Measurements from ENCODE around the gene KLHDC4. TPM values are rescaled to one million over a fixed set of nuclear protein-coding genes. Genes with fewer than 3 reads are reported as not detected.

Gene KLHDC4
- polyA plus RNA-seq, 3 donors from 2014 or later: 52.0 to 70.0 (median 61.0) TPM

DNA sequence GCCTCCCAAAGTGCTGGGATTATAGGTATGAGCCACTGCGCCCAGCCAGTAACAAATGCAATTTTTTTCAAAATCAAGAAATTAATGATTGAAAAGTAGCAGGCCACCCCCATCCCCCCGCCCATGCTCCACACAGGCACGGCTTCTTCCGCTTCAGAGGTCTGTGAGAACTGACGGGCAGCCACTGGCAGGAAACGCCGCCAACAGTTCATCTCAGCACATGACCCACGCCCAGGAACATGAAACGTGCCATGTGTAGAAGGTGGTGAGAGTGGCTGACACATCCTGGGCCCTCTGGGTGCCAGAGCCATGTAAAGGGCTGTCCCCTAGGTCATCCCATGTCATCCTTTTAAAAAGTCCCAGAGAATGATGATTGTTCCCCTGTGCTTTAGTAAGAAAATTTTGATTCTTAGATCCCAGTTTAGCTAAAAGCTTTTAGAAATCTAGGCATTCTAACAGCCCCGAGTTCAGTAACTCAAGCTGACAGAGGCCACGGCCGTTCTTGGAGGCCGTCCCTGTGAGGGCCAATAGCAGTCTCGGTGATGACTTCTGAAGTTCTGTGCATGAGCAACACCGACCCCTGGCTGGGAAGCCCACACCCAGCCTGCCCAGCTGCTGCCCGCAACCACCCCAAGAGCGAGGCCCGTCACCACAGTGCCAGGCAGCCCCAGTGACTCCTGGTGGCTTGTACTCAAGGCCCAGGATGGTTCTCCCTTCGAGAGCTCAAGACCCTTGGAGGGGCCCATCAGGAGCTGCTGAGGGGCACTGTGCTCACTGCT, 52.1 kb downstream of the KLHDC4 start:
- Mint-ChIP-seq H3K4me3 (peak overlapping the region; percentile 61 to 80 (median 73)), H3K4me1 (peaks cover 56 to 57% of the 10 kb centered on the region in 2 donors), H3K27me3 (ENCODE audit: low read depth in 3 of 3) (peaks cover 0 to 13% (median 6%) of the 10 kb centered on the region in 3 donors), H3K36me3 (peaks cover 11 to 41% (median 20%) of the 10 kb centered on the region in 3 donors), H3K27ac (peak overlapping the region; percentile 90 to 100 (median 97)), H3K9me3 (no peaks in the 10 kb centered on the region)
- DNase-seq: peak; percentile 77 to 85 (median 82)

- no peaks in the 10 kb centered on the region for H3K9me3 Mint-ChIP-seq
- H3K27me3 Mint-ChIP-seq (ENCODE audit: low read depth in 3 of 3): peaks cover 0 to 18% (median 6%) of the 10 kb centered on the region in 3 donors
- no peak for DNase-seq
- H3K36me3 Mint-ChIP-seq: peaks cover 16 to 39% (median 18%) of the 10 kb centered on the region in 3 donors
- H3K27ac Mint-ChIP-seq: peak overlapping the region; percentile 57 to 100 (median 89)
- peaks cover 46 to 50% of the 10 kb centered on the region in 2 donors for H3K4me1 Mint-ChIP-seq
- H3K4me3 Mint-ChIP-seq: peak overlapping the region in 3 of 5 donors; percentile 21 to 54 (median 36)
These were observed 53.5 kb downstream of the KLHDC4 start for GRCh38 chr16:87712184-87712762.

GRCh38 chr16:87710887-87711286, 54.9 kb downstream of the KLHDC4 start:
- DNase-seq: no peak

DNA sequence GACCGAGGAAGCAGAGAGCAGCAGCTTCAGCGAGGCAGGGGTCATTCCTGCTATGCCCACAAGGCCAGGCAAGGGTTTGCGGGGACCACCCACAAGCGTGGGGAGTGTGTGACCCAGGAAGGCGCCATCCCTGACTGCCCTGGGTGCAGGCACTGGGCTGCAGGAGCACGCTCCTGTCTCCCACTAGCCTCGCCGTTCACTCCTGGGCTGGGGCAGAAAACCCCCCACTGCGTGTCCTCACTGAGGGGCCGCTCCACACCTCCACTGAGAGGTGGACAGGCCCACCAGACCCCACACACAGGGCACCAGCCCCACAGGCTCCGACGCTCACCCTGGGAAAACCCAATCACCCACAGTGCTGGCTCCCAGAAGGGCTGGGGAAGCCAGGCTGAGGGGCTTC, 56.1 kb downstream of the KLHDC4 start:
- peaks cover 0 to 15% (median 7%) of the 10 kb centered on the region in 3 donors for H3K27me3 Mint-ChIP-seq (ENCODE audit: low read depth in 3 of 3)
- no peak overlapping the region for H3K4me3 Mint-ChIP-seq
- DNase-seq: no peak
- no peak overlapping the region for H3K27ac Mint-ChIP-seq
- no peaks in the 10 kb centered on the region for H3K9me3 Mint-ChIP-seq
- peaks cover 10 to 26% (median 12%) of the 10 kb centered on the region in 3 donors for H3K36me3 Mint-ChIP-seq
- peaks cover 34 to 38% of the 10 kb centered on the region in 2 donors for H3K4me1 Mint-ChIP-seq

More at GRCh38 chr16:87710887-87711286, 54.9 kb downstream of the KLHDC4 start:
- no peaks in the 10 kb centered on the region for H3K9me3 Mint-ChIP-seq
- peak overlapping the region in 5 of 6 donors; percentile 12 to 100 (median 65) for H3K27ac Mint-ChIP-seq
- H3K4me1 Mint-ChIP-seq: peaks cover 40 to 50% of the 10 kb centered on the region in 2 donors
- H3K27me3 Mint-ChIP-seq (ENCODE audit: low read depth in 3 of 3): peaks cover 0 to 15% (median 6%) of the 10 kb centered on the region in 3 donors
- H3K4me3 Mint-ChIP-seq: no peak overlapping the region
- H3K36me3 Mint-ChIP-seq: peaks cover 16 to 38% (median 18%) of the 10 kb centered on the region in 3 donors

DNA sequence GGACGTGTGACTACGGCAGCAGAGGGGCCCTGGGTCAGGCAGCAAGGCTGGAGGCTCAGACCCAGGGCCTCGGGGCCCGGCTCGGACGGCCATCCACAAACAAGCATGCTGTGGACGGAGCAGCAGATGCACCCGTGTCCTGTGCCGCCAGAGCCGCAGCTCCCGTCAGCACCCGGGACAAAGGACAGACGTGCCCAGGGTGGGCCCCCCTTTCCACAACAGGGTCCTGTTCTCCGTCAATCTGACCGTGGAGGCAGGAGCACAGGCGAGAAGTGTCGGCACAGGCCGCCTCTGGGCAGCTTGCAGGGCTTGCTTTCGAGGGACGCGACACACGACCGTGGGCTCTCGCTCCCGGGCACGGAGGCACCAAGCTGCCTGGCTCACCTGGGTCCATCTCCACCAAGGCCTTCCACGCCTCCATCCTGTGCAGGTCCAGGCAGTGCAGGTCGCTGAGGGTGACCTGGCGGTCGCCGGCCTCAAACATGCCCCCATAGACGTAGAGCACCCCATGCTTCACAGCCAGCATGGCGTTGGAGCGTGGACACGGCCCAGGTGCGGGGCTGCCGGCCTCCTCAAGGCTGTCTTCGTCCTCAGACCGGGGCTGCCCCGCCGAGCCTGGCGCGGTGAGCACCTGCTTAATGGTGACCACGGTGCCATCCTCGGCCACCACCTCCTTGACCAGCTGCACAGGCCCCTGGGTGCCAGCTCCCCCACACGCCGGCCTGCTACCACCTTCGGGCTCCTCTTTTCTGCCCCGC, 56.7 kb downstream of the KLHDC4 start:
- peaks cover 28 to 36% of the 10 kb centered on the region in 2 donors for H3K4me1 Mint-ChIP-seq
- H3K9me3 Mint-ChIP-seq: no peaks in the 10 kb centered on the region
- peaks cover 10 to 26% (median 12%) of the 10 kb centered on the region in 3 donors for H3K36me3 Mint-ChIP-seq
- H3K27ac Mint-ChIP-seq: peak overlapping the region in 1 of 6 donors; percentile 46
- DNase-seq: no peak
- H3K4me3 Mint-ChIP-seq: no peak overlapping the region
- H3K27me3 Mint-ChIP-seq (ENCODE audit: low read depth in 3 of 3): peaks cover 0 to 12% (median 8%) of the 10 kb centered on the region in 3 donors

GRCh38 chr16:87707714-87708580, 57.8 kb downstream of the KLHDC4 start:
- Mint-ChIP-seq H3K36me3 (peaks cover 5 to 18% (median 8%) of the 10 kb centered on the region in 3 donors), H3K27ac (peak overlapping the region in 4 of 6 donors; percentile 46 to 74 (median 70)), H3K27me3 (ENCODE audit: low read depth in 3 of 3) (peaks cover 0 to 5% (median 4%) of the 10 kb centered on the region in 3 donors), H3K4me3 (no peak overlapping the region), H3K9me3 (no peaks in the 10 kb centered on the region), H3K4me1 (peaks cover 26 to 34% of the 10 kb centered on the region in 2 donors)
- no peak for DNase-seq

- Mint-ChIP-seq H3K4me3 (no peak overlapping the region), H3K36me3 (peaks cover 5 to 24% (median 8%) of the 10 kb centered on the region in 3 donors), H3K4me1 (peaks cover 26 to 33% of the 10 kb centered on the region in 2 donors), H3K27me3 (ENCODE audit: low read depth in 3 of 3) (peaks cover 0 to 5% (median 4%) of the 10 kb centered on the region in 3 donors), H3K27ac (no peak overlapping the region), H3K9me3 (no peaks in the 10 kb centered on the region)
- no peak for DNase-seq
These were observed 58.7 kb downstream of the KLHDC4 start for GRCh38 chr16:87707097-87707496.

DNA sequence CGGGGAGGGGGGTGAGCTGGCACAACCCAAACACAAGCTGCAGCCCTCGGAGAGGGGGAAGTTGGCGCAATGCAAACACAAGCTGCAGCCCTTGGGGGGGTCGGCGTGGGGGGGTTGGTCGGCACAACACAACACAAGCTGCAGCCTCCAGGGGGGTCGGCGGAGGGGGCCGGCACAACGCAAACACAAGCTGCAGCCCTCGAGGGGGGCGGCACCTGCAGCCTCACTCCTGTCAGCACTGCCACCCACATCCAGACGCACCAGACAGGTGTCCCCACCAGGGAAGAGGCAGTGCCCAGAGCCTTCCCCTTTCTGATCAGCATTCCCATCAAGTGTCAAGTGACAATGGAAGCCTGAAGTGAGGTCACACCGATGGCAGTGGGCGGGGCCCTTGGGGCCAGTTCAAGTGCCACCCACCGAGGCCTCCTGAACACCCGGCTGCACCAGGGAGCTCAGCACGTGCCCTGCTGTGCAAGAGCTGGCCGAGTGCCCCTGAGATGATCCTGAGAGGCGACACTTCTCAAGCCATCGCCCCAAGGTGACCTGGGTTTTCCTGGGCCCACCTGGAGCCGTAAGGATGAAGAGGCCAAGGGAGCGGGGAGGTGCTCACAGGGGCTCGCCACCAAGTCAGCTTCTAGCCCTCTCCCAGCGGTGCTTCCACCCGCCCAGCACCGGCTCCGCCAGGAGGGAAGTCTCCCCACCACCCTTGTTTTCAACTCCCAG, 59.3 kb downstream of the KLHDC4 start:
- H3K36me3 Mint-ChIP-seq: peaks cover 5 to 24% (median 8%) of the 10 kb centered on the region in 3 donors
- H3K9me3 Mint-ChIP-seq: no peaks in the 10 kb centered on the region
- DNase-seq: no peak
- H3K27me3 Mint-ChIP-seq (ENCODE audit: low read depth in 3 of 3): peaks cover 0 to 5% (median 4%) of the 10 kb centered on the region in 3 donors
- H3K4me1 Mint-ChIP-seq: peaks cover 30 to 37% of the 10 kb centered on the region in 2 donors
- H3K27ac Mint-ChIP-seq: no peak overlapping the region
- H3K4me3 Mint-ChIP-seq: no peak overlapping the region

DNA sequence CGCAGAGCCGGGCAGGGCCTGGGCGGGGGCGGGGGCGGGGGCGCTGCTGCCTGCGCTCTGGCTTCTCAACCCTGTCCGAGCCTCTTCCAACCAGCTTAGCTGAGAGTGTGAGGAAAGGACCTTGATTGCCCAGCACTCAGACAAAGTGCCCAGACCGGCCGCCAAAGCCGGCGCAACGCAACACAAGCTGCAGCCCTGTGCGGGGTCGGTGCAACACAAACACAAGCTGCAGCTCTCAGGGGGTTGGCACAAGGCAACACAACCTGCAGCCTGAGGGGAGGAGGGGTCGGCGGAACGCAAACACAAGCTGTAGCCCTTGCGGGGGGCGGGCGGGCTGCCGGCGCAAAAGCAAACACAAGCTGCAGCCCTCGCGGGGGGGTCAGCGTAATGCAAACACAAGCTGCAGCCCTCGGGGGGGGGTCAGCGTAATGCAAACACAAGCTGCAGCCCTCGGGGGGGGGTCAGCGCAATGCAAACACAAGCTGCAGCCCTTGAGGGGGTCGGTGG, 60.0 kb downstream of the KLHDC4 start:
- Mint-ChIP-seq H3K27me3 (ENCODE audit: low read depth in 3 of 3) (peaks cover 0 to 5% (median 4%) of the 10 kb centered on the region in 3 donors), H3K36me3 (peaks cover 5 to 24% (median 8%) of the 10 kb centered on the region in 3 donors), H3K9me3 (no peaks in the 10 kb centered on the region), H3K27ac (peak overlapping the region in 1 of 6 donors; percentile 75), H3K4me3 (no peak overlapping the region), H3K4me1 (peaks cover 30 to 38% of the 10 kb centered on the region in 2 donors)
- no peak for DNase-seq

DNA sequence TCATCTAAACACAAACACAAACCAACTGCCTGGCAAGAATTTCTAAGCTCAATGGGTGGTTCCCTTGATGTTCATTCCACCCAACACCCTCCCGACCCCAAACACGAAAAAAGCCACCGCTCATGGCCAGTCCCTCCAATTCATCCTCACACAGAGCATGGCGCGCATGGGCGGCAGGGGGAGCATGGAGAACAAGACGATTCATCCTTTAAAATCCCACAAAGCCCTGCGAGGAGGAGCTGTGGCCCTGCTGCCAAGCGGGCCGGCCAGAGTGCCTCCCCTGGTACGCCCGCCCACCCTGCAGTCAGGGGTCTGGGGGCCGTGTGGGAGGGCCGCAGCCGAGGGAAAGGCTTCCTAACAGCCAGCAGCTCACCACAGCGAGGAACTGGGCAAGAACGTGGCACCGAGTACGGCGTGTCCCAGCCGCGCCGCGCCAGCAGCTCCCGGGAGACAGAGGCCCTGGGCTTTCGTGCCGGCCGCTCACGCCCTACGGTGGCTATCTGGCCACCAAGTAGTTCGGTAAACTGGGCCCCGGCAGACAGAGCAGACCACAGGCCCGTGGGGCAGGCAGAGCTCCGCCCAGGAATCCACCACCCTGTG, 60.9 kb downstream of the KLHDC4 start:
- H3K27me3 Mint-ChIP-seq (ENCODE audit: low read depth in 3 of 3): peaks cover 0 to 5% (median 4%) of the 10 kb centered on the region in 3 donors
- peak overlapping the region; percentile 22 to 83 (median 64) for H3K27ac Mint-ChIP-seq
- peaks cover 5 to 22% (median 8%) of the 10 kb centered on the region in 3 donors for H3K36me3 Mint-ChIP-seq
- H3K4me3 Mint-ChIP-seq: peak overlapping the region in 2 of 5 donors; percentile 2 to 38
- peaks cover 35 to 38% of the 10 kb centered on the region in 2 donors for H3K4me1 Mint-ChIP-seq
- DNase-seq: no peak
- H3K9me3 Mint-ChIP-seq: no peaks in the 10 kb centered on the region

GRCh38 chr16:87703835-87704375, 61.9 kb downstream of the KLHDC4 start:
- peaks cover 0 to 7% (median 5%) of the 10 kb centered on the region in 3 donors for H3K27me3 Mint-ChIP-seq (ENCODE audit: low read depth in 3 of 3)
- peaks cover 38% of the 10 kb centered on the region in 2 donors for H3K4me1 Mint-ChIP-seq
- peaks cover 5 to 23% (median 8%) of the 10 kb centered on the region in 3 donors for H3K36me3 Mint-ChIP-seq
- no peak for DNase-seq
- H3K9me3 Mint-ChIP-seq: no peaks in the 10 kb centered on the region
- peak overlapping the region in 1 of 5 donors; percentile 72 for H3K4me3 Mint-ChIP-seq
- peak overlapping the region in 4 of 6 donors; percentile 60 to 95 (median 88) for H3K27ac Mint-ChIP-seq
